Hepatocyte (in vitro differentiated cells): Measurements from ENCODE around the gene NPRL2.

ENCODE experiments used
- EZH2 ChIP-seq: fragments of 200-600 bp; sonication (generic); IDR thresholded peaks from 2 replicates; pipeline ENCODE4 v1.6.1; 2016; ENCODE audit warnings: antibody characterized with exemption, mild to moderate bottlenecking, borderline replicate concordance
- EZH2phosphoT487 ChIP-seq: fragments of 200-600 bp; sonication (generic); IDR thresholded peaks from one replicate; pipeline ENCODE4 v1.6.1; 2018; ENCODE audit warnings: antibody characterized with exemption, mild to moderate bottlenecking, low read depth, moderate library complexity; ENCODE audit not compliant: unreplicated experiment, severe bottlenecking
- TF ChIP-seq, protein P1 (sequence below): fragments of 200-600 bp; sonication (generic); IDR thresholded peaks from 2 replicates; pipeline ENCODE4 v1.5.1; 2016; ENCODE audit warnings: antibody characterized with exemption, mild to moderate bottlenecking; ENCODE audit not compliant: poor library complexity

DNA sequence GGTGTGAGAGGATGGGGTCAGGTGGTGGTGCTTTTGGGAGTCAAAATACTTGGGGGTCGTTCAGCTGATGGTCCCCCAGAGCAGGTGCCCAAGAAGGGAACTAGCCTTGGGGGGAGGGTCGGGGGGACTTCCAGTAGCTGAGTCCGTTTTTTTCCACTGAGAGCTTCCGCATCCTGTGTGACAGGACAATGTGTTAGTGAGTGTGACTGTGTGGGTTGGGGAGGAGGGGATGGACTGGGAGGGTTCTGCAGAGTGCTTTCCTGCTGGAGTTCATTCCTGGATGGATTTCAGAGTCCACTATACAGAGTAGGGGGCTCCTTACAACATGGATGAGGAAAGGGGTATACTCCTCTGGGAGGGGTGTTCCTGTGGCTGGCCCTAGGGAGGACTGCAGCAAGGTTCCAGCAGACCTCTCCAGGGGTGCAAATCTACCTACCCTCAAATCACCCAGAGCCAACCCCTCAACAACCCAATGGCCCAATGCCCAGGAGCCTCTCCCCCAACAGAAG, 27.4 kb downstream of the NPRL2 start:
- TF ChIP-seq, protein P1, sequence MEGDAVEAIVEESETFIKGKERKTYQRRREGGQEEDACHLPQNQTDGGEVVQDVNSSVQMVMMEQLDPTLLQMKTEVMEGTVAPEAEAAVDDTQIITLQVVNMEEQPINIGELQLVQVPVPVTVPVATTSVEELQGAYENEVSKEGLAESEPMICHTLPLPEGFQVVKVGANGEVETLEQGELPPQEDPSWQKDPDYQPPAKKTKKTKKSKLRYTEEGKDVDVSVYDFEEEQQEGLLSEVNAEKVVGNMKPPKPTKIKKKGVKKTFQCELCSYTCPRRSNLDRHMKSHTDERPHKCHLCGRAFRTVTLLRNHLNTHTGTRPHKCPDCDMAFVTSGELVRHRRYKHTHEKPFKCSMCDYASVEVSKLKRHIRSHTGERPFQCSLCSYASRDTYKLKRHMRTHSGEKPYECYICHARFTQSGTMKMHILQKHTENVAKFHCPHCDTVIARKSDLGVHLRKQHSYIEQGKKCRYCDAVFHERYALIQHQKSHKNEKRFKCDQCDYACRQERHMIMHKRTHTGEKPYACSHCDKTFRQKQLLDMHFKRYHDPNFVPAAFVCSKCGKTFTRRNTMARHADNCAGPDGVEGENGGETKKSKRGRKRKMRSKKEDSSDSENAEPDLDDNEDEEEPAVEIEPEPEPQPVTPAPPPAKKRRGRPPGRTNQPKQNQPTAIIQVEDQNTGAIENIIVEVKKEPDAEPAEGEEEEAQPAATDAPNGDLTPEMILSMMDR: no peak
- TF ChIP-seq EZH2 (no peak), EZH2phosphoT487 (no peak)
